ENCODE measurements around the gene SIL1.

The SIL1 gene

GRCh38 chr5:138983984-138984383, 214.2 kb downstream of the SIL1 start:
- H3K27me3 ChIP-seq (ENCODE audit: control insufficient read depth, low read length), result no peaks in the 10 kb centered on the region
- no peaks in the 10 kb centered on the region for H3K4me1 ChIP-seq (ENCODE audit: control insufficient read depth, low read length)
- H4K20me1 ChIP-seq (ENCODE audit: control insufficient read depth, insufficient read depth, low read depth, low read length), result no peaks in the 10 kb centered on the region
- H3F3A ChIP-seq (ENCODE audit: control insufficient read depth, insufficient read depth), result no peaks in the 10 kb centered on the region
- H3K4me3 ChIP-seq (ENCODE audit: low read length), result no peak overlapping the region
- H3K4me2 ChIP-seq (ENCODE audit: low read length), result no peak overlapping the region
- TF ChIP-seq EZH2phosphoT487 (IDR thresholded peaks at IDR 0.05; ENCODE audit: borderline replicate concordance, low read length) (no peak), CTCF (IDR thresholded peaks at IDR 0.05; ENCODE audit: low read depth, low read length, poor library complexity, severe bottlenecking) (no peak)
- no peaks in the 10 kb centered on the region for H3K9me2 ChIP-seq (replicated peaks; ENCODE audit: control insufficient read depth, low read length)
- no peaks in the 10 kb centered on the region for H3K79me2 ChIP-seq (ENCODE audit: control insufficient read depth, low read length)
- H3K36me3 ChIP-seq (ENCODE audit: control insufficient read depth, low read length), result no peaks in the 10 kb centered on the region
- H3K27ac ChIP-seq (ENCODE audit: low read depth, low read length), result no peak overlapping the region
- no peaks in the 10 kb centered on the region for H3K9me3 ChIP-seq (ENCODE audit: control insufficient read depth, insufficient read depth, low read length)

- H3K4me1 ChIP-seq (ENCODE audit: control insufficient read depth, low read length), result no peaks in the 10 kb centered on the region
- H3K4me2 ChIP-seq (ENCODE audit: low read length), result no peak overlapping the region
- no peaks in the 10 kb centered on the region for H3K9me3 ChIP-seq (ENCODE audit: control insufficient read depth, insufficient read depth, low read length)
- no peak overlapping the region for H3K27ac ChIP-seq (ENCODE audit: low read depth, low read length)
- H3K79me2 ChIP-seq (ENCODE audit: control insufficient read depth, low read length), result no peaks in the 10 kb centered on the region
- H4K20me1 ChIP-seq (ENCODE audit: control insufficient read depth, insufficient read depth, low read depth, low read length), result no peaks in the 10 kb centered on the region
- H3F3A ChIP-seq (ENCODE audit: control insufficient read depth, insufficient read depth), result no peaks in the 10 kb centered on the region
- no peaks in the 10 kb centered on the region for H3K36me3 ChIP-seq (ENCODE audit: control insufficient read depth, low read length)
- H3K4me3 ChIP-seq (ENCODE audit: low read length), result no peak overlapping the region
- no peaks in the 10 kb centered on the region for H3K9me2 ChIP-seq (replicated peaks; ENCODE audit: control insufficient read depth, low read length)
- no peaks in the 10 kb centered on the region for H3K27me3 ChIP-seq (ENCODE audit: control insufficient read depth, low read length)
- TF ChIP-seq CTCF (IDR thresholded peaks at IDR 0.05; ENCODE audit: low read depth, low read length, poor library complexity, severe bottlenecking) (no peak), EZH2phosphoT487 (IDR thresholded peaks at IDR 0.05; ENCODE audit: borderline replicate concordance, low read length) (no peak)
These were observed 216.6 kb downstream of the SIL1 start for GRCh38 chr5:138981586-138981985.

- no peaks in the 10 kb centered on the region for H4K20me1 ChIP-seq (ENCODE audit: control insufficient read depth, insufficient read depth, low read depth, low read length)
- H3K9me2 ChIP-seq (replicated peaks; ENCODE audit: control insufficient read depth, low read length), result no peaks in the 10 kb centered on the region
- no peaks in the 10 kb centered on the region for H3K27me3 ChIP-seq (ENCODE audit: control insufficient read depth, low read length)
- no peak overlapping the region for H3K4me3 ChIP-seq (ENCODE audit: low read length)
- H3F3A ChIP-seq (ENCODE audit: control insufficient read depth, insufficient read depth), result no peaks in the 10 kb centered on the region
- H3K27ac ChIP-seq (ENCODE audit: low read depth, low read length), result no peak overlapping the region
- TF ChIP-seq EZH2phosphoT487 (IDR thresholded peaks at IDR 0.05; ENCODE audit: borderline replicate concordance, low read length), result no peak
- TF ChIP-seq CTCF (IDR thresholded peaks at IDR 0.05; ENCODE audit: low read depth, low read length, poor library complexity, severe bottlenecking), result no peak
- no peaks in the 10 kb centered on the region for H3K79me2 ChIP-seq (ENCODE audit: control insufficient read depth, low read length)
- no peaks in the 10 kb centered on the region for H3K36me3 ChIP-seq (ENCODE audit: control insufficient read depth, low read length)
- no peaks in the 10 kb centered on the region for H3K4me1 ChIP-seq (ENCODE audit: control insufficient read depth, low read length)
- H3K9me3 ChIP-seq (ENCODE audit: control insufficient read depth, insufficient read depth, low read length), result no peaks in the 10 kb centered on the region
- no peak overlapping the region for H3K4me2 ChIP-seq (ENCODE audit: low read length)
These were observed 217.0 kb downstream of the SIL1 start for GRCh38 chr5:138981131-138981530.

DNA sequence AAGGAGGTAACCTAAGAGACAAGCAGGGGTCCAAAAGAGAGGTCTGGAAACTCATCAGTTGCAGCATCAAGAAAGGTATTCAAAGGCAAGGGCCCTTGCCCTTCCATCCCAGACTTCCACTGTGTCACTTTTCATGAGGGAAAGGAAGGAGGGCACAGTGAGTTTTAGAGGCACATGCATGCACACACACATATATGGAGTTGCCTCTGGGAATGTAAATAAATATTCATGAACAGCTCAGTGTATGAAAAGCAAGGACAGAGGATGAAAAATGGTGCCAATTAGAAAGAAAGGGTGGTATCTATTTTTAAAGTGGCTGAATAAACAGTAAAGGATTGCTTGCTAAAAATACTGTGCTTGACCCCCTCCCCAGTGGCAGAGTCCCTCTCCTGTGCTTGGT, 217.7 kb downstream of the SIL1 start:
- Histone ChIP-seq H3K4me1 (ENCODE audit: control insufficient read depth, low read length) (no peaks in the 10 kb centered on the region), H3K36me3 (ENCODE audit: control insufficient read depth, low read length) (no peaks in the 10 kb centered on the region), H4K20me1 (ENCODE audit: control insufficient read depth, insufficient read depth, low read depth, low read length) (no peaks in the 10 kb centered on the region), H3K9me3 (ENCODE audit: control insufficient read depth, insufficient read depth, low read length) (no peaks in the 10 kb centered on the region), H3K79me2 (ENCODE audit: control insufficient read depth, low read length) (no peaks in the 10 kb centered on the region), H3F3A (ENCODE audit: control insufficient read depth, insufficient read depth) (no peaks in the 10 kb centered on the region), H3K4me3 (ENCODE audit: low read length) (no peak overlapping the region), H3K27ac (ENCODE audit: low read depth, low read length) (no peak overlapping the region), H3K27me3 (ENCODE audit: control insufficient read depth, low read length) (no peaks in the 10 kb centered on the region), H3K4me2 (ENCODE audit: low read length) (no peak overlapping the region), H3K9me2 (replicated peaks; ENCODE audit: control insufficient read depth, low read length) (no peaks in the 10 kb centered on the region)
- TF ChIP-seq CTCF (IDR thresholded peaks at IDR 0.05; ENCODE audit: low read depth, low read length, poor library complexity, severe bottlenecking) (no peak), EZH2phosphoT487 (IDR thresholded peaks at IDR 0.05; ENCODE audit: borderline replicate concordance, low read length) (no peak)
